Amniotic stem cell (primary cell): Measurements from ENCODE around the gene RAG2.

Experiments
- DNase-seq: peaks from one replicate; lab custom pipeline; 2025; lab: John Stamatoyannopoulos, UW

Gene RAG2

DNA sequence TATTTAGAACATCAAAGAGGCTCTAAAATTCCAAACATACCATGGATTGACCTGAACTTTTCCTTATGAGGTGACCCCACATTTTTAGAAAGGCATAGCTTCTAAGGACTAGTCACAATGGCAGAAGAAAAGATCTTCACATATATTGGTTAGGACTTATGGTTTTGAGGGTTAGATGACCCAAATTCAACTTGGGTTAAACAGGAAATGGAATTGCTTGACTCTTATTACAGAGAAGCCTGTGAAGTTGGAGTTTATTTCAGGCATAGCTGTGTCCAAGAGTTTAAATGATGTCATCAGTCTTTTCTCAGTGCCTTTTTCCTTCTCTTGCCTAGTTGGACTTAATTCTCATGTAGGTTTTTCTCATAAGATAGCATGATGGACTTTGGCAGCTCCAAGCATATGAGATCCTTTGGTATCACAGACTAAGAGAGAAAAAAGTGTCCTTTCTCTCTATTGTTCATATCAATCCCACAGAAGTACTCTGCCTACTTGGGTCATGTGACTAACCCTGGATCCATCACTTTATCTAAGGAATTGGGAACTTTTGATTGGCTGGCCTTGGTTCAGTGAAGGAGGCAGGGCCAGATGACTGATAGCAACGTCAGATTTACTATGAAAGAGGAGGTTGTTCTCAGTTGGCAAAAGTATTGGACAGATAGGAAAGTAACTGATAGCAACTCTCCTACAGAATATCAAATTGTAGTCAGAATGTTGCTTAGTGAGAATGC lies 47.5 kb downstream of the RAG2 start:
- no peak for DNase-seq
